Measurements from ENCODE around the gene NEU1.

Gene NEU1

DNA sequence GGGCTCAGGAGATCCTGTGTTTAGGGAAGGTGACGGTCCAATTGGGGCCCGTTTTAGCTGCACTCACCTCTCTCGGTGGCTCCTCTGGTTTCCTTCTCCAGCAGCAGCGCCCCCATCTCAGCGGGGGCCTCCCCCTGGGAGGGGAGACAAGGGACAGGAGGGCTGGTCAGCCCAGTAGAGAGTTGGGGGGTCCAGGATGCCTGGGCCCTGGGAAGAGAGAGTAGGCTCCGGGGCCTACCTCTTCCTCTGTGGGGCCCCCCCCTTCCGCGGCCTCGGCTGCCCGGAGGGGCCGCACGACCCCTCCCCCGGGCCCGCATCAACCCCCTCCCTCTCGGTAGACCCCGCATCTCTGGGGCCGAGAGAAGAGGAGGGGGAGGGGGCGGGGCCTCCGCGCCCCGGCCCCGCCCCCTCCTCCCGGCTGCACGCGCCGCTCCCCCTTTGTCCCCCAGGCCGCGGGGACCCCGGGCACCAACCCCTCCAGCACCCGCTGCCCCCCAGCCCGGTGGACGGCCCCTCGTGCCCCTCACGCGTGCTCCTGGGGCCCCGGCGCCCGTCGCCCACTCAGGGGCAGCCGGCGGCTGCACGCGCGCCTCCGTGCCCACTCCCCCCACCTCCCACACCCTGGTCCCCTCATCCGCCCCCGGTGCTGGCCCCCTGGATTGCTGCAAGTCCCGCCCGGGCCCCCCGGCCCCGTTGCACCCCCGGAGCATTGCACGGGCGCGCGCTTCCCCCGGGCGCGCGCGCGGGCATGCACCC is 34.4 kb upstream of the NEU1 start:
- DNase-seq (ENCODE audit: extremely low read depth in 1 of 2, low read depth in 1 of 2), result no peak

DNA sequence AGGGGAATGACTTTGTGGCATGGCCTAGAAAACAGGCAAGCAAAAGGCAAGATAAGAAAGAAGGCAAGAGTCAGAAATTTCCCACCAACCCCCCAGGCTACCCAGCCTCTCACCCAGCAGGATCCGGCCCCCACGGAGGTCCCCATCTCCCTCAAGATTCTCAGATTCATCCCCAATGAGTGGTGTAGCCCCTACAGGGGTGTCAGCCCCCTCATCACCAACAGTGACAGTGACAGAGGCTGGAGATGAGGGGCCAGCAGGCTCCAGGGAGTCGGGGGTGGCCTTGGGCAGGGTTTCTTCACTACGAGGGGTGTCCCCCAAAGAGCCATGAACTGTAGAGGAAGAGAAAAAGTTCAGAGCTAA is 33.9 kb upstream of the NEU1 start:
- DNase-seq (ENCODE audit: extremely low read depth in 1 of 2, low read depth in 1 of 2), result no peak

GRCh38 chr6:31892821-31893220 is 30.2 kb upstream of the NEU1 start:
- no peak for DNase-seq (ENCODE audit: extremely low read depth in 1 of 2, low read depth in 1 of 2)

GRCh38 chr6:31889331-31889972 is 26.8 kb upstream of the NEU1 start:
- no peak for DNase-seq (ENCODE audit: extremely low read depth in 1 of 2, low read depth in 1 of 2)

- DNase-seq (ENCODE audit: extremely low read depth in 1 of 2, low read depth in 1 of 2), result no peak
Observed at GRCh38 chr6:31888276-31889258, 25.9 kb upstream of the NEU1 start.

DNA sequence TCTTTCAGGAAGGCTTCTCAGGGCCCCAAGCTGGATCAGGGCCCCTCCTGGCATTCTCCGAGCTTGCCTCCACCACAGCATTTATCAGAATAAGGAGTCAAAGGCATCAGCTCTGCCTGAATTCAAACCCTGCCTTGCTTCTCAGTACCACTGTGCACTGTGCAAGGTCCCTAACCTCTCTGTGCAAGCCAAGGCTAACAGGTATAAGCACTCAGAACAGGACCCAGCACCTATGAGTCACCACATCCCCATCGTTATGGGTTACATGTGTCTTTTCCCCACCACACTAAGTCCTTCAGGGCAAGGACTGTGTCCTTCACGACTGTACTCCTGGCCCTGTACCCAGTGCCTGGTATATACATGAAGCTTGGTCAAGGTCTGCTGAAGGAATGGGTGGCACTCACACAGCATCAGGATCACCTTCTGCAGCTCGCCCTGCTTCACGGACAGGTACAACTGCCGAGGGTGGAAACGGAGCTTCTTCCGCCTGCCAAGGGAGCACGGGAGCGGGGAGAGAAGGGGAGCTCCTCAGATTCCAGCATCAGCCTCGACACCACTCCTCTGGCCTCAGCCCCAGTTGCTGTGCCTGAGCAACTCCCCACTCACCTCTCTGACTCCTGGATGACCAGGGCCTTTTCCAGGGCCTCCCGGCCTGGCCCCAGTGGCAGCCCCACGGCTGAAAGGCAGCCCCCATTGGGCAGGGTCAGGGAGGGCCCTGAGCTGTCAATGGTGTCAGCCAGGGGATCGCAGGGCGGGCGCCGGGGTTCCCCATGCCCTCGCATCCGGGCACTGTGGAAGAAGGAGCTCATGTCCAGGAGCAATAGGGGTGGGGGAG is 24.8 kb upstream of the NEU1 start:
- no peak for DNase-seq (ENCODE audit: extremely low read depth in 1 of 2, low read depth in 1 of 2)

DNA sequence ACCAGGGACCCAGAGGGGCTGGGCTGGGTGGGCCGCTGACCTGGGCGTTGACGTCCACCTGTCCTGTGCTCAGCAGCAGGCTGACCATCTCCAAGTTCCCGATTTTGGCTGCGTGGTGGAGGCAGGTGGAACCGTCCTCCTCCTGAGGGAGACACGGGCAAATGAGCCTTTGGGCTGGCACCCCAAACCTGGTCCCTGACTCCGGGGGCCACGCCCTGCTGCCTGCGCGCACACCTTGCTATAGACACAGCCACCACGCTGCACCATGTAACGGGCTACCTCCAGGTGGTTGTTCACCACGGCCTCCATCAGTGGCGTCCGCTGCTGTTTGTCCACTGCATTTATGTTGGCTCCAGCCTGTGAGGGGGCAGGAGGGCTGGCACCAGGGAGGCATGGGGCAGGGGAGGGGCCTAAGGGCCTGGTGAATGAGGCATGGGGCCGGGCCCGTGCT is 23.9 kb upstream of the NEU1 start:
- DNase-seq (ENCODE audit: extremely low read depth in 1 of 2, low read depth in 1 of 2), result no peak

DNA sequence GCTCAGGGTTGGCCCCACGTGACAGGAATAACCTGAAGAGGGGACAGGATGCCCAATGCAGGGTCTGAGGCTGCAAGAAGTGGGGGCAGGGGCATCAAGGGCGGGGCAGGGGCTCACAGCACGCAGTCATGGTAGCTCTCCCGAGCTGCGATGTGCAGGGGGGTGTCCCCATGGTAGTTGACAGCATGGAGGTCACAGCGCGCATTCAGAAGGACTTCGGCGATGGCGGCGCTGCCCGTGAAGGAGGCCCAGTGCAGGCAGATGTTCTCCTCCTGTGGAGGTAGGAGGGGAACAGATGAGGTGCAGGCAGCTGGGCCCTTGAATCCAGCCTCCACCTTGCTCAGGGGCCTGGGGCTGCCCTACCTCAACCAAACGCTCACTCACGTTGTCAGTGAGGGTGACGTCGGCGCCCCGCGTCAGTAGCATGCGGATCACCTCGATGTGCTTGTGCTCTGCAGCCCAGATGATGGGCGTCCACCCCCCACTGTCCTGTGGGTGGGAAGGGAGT is 22.0 kb upstream of the NEU1 start:
- no peak for DNase-seq (ENCODE audit: extremely low read depth in 1 of 2, low read depth in 1 of 2)

DNA sequence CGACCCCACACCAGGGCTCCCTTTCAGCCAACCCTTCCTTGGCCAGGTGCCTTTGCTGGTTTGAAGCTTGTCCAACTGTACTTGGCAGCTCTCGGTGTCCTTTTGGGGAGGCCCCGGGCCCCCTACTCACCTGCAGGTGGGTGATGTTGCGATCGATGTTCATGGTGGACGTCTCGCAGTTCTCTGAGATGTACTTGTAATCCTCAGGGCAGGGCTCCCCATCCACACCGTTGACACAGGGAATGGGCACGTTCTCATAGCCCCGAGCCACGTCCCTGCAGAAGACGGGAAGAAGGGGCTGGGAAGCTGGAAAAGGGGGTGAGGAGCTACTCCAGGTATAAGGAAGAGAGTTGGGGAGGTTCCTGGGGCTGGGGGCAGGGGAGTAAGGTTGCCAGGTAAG is 21.1 kb upstream of the NEU1 start:
- no peak for DNase-seq (ENCODE audit: extremely low read depth in 1 of 2, low read depth in 1 of 2)

GRCh38 chr6:31882344-31882743 is 19.7 kb upstream of the NEU1 start:
- no peak for DNase-seq (ENCODE audit: extremely low read depth in 1 of 2, low read depth in 1 of 2)

DNA sequence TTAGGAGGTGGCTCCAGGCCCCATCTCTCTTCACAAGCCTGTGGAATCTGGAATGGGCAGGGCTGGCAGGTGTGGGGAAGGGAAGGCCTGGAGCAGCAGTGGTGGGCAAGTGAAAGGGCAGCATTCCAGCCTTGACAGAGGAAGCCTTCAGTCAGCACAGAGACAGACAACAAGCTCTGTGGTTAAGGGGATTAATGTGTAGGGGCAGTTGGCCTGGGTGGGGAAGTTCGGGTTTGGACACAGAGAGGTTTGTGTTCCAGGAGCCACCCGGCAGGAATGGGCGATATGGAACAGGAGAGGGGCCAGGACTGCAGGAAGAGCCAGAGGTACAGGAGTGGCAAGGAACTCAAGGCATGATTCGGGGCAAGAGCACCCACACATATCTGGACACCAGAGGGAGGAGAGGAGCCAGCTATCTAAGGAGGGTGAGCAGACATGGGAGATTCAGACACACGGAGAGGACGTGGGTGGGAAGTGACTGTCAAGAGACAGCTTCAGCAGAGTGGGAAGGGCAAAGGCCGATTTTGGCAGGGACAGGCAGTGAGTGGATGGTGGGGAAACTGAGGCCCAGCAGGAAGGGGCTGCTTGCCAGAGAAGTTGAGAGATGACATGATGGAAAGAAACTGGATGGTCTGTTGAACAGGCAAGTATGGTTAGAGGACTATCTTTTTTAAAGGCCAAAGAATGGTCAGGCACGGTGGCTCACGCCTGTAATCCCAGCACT is 18.7 kb upstream of the NEU1 start:
- no peak for DNase-seq (ENCODE audit: extremely low read depth in 1 of 2, low read depth in 1 of 2)

DNA sequence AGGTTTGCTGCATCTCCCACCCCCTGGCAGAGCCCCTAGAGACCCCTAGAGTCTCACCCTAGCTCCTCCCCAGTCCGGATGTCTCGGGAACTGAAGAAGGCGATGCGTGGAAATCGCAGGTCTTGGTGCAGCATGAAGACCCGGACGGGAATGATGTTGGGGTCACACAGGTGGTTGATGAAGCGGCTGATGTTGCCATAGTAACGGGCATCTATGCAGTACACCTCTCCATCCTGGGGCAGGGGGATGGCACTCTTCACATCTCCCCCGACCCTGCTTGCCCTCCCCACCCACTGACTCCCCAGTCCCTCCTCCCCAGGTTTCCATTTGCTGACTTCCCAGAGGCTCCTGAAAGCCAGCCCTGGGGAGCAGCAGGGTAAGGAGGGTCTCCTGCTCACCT is 18.0 kb upstream of the NEU1 start:
- no peak for DNase-seq (ENCODE audit: extremely low read depth in 1 of 2, low read depth in 1 of 2)

DNA sequence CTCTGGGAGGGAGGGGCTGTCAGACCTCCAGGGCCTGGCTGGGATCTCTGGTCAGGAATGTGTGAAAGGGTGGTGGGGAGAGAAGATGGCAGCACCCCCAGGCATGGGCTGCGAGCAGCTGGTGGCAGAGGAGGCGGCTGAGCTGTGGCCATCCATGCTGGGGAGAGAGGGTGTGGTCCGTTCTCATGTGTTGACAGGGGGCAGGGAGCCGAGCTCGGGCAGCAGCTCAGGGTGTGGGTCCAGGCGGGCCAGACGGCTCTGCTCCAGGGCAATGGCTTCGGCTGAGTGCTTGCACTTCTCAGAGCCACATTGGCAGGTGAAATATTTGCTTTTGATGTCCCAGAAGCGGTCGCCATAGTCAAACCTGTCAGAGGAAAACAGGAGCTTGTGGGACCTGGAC is 17.3 kb upstream of the NEU1 start:
- no peak for DNase-seq (ENCODE audit: extremely low read depth in 1 of 2, low read depth in 1 of 2)

DNA sequence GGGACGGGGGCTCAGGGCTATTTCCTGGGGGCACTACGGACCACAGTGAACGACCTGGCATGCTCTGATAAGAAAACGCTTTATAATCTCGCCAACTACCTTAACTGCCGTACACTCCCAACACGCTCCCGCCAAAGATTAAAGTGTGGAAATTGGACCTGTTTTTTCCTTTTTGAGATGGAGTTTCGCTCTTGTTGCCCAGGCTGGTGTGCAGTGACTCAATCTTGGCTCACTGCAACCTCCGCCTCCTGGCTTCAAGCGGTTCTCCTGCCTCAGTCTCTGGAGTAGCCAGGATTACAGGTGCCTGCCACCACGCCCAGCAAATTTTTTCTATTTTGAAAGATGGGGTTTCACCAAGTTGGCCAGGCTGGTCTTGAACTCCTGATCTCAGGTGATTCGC is 16.5 kb upstream of the NEU1 start:
- DNase-seq (ENCODE audit: extremely low read depth in 1 of 2, low read depth in 1 of 2), result no peak

DNA sequence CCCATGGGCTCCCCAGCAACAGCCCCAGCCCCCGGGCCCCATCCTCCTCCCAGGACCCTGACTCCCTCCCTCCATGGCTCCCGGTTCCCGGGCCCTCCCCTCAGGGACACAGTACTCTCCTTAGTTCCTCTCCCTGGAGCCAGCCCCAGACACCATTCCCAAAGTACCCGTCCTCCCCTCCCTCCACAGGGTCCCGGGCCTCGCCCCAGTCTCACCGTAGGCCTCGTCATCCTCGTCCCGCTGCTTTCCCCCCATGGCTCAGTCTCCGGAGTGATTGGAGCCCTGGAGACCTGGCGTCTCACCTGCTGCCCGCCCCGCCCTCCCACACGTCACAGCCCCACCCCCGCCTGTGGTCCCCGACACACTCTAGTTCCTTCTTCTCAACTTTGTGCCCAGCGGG is 16.1 kb upstream of the NEU1 start, which contains the start of gene SLC44A4:
SLC44A4 (minus strand) TSS at position 272 of the 400 bp plus-strand sequence; CDS start at position 255, 17 bp downstream.
- no peak for DNase-seq (ENCODE audit: extremely low read depth in 1 of 2, low read depth in 1 of 2)

- no peak for DNase-seq (ENCODE audit: extremely low read depth in 1 of 2, low read depth in 1 of 2)
Observed at GRCh38 chr6:31878222-31878621, 15.6 kb upstream of the NEU1 start.

DNA sequence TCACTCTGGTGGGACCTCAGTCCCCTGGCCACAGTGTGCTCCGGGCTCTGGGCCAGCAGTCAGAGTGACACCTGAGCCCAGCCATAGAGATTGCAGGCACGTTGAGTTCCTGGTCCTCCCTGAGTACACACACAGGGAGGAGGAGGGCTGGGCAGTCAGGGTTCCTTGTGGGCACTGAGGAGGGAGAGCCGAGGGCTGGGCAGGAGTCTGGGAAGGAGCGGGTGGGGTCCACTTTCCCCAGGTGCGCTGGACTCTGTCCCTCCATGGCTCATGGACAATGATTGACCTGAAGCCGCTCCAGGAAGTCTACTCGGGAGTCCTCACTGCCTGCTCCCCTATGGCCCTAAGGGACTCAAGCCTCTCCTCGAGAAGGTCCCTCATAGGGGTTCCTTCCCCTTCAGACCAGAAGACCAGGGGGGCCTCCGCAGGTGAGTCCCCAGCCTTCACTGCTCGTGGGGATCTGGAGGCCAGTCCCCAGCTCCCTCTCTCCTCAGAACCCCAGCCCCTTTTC is 15.1 kb upstream of the NEU1 start:
- DNase-seq (ENCODE audit: extremely low read depth in 1 of 2, low read depth in 1 of 2), result no peak

GRCh38 chr6:31877125-31877650 is 14.6 kb upstream of the NEU1 start:
- DNase-seq (ENCODE audit: extremely low read depth in 1 of 2, low read depth in 1 of 2), result no peak

DNA sequence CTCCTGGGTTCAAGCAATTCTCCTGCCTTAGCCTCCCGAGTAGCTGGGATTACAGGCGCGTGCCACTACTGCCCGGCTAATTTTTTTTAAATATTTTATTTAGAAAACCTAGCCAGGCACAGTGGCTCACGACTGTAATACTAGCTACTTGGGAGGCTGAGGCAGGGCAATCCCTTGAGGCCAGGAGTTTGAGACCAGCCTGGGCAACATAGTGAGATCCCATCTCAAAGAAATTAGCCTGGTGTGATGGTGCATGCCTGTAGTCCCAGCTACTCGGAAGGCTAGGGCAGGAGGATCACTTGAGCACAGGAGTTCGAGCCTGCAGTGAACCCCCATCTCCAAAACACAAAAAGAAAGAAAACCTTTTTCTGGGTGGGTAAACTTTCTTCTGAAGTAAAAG is 13.7 kb upstream of the NEU1 start:
- no peak for DNase-seq (ENCODE audit: extremely low read depth in 1 of 2, low read depth in 1 of 2)

All from stimulated activated CD8-positive, alpha-beta memory T cell treated with anti-CD3 and anti-CD28 coated beads, Interleukin-7, amount 100 ng/mL, for 48 hours (primary cell).